AG08396 (cell line): ENCODE results near the gene ZNF280D.
"Not testable (repeated sequence)": the region's sequence is repeated elsewhere in the genome, so short reads cannot be mapped to it uniquely, and the experiment has no call there.

Experiments used
- DNase-seq: peaks from one replicate; pipeline ENCODE4 v3.0.0; 2012; ENCODE audit warnings: low spot score, mixed read lengths

Gene ZNF280D

GRCh38 chr15:56733136-56734012 is at the start of gene ZNF280D:
Gene ZNF280D, minus strand, starts transcription at chr15:56733509. Its CDS starts 26,400 bp downstream, at chr15:56707109.
- DNase-seq = peak; percentile 91

- DNase-seq = no peak
Observed at GRCh38 chr15:56782306-56782705, 49.0 kb upstream of the ZNF280D start.

- no peak for DNase-seq
Observed at GRCh38 chr15:56781666-56782065, 48.4 kb upstream of the ZNF280D start.

- DNase-seq = not testable (repeated sequence)
Observed at GRCh38 chr15:56780102-56780725, 46.9 kb upstream of the ZNF280D start.

- not testable (repeated sequence) for DNase-seq
Observed at GRCh38 chr15:56779449-56779848, 46.1 kb upstream of the ZNF280D start.

- no peak for DNase-seq
Observed at GRCh38 chr15:56778761-56779160, 45.5 kb upstream of the ZNF280D start.

- no peak for DNase-seq
Observed at GRCh38 chr15:56776839-56777238, 43.5 kb upstream of the ZNF280D start.

- DNase-seq = no peak
Observed at GRCh38 chr15:56775641-56776040, 42.3 kb upstream of the ZNF280D start.

- no peak for DNase-seq
Observed at GRCh38 chr15:56774356-56774755, 41.0 kb upstream of the ZNF280D start.

GRCh38 chr15:56772868-56773639 is 39.7 kb upstream of the ZNF280D start:
- peak; percentile 26 for DNase-seq

- no peak for DNase-seq
Observed at GRCh38 chr15:56770173-56770572, 36.9 kb upstream of the ZNF280D start.

- DNase-seq = no peak
Observed at GRCh38 chr15:56767315-56767714, 34.0 kb upstream of the ZNF280D start.

GRCh38 chr15:56765251-56765650 is 31.9 kb upstream of the ZNF280D start:
- peak; percentile 30 for DNase-seq

- no peak for DNase-seq
Observed at GRCh38 chr15:56763141-56763895, 30.0 kb upstream of the ZNF280D start.

- no peak for DNase-seq
Observed at GRCh38 chr15:56760186-56760585, 26.9 kb upstream of the ZNF280D start.

- peak; percentile 65 for DNase-seq
Observed at GRCh38 chr15:56759450-56759845, 26.1 kb upstream of the ZNF280D start.

GRCh38 chr15:56758770-56759449 is 25.6 kb upstream of the ZNF280D start:
- DNase-seq = peak; percentile 51

GRCh38 chr15:56757875-56758274 is 24.6 kb upstream of the ZNF280D start:
- no peak for DNase-seq

GRCh38 chr15:56754772-56755370 is 21.6 kb upstream of the ZNF280D start:
- no peak for DNase-seq

GRCh38 chr15:56752986-56753385 is 19.7 kb upstream of the ZNF280D start:
- DNase-seq = no peak

GRCh38 chr15:56749982-56750381 is 16.7 kb upstream of the ZNF280D start:
- DNase-seq = no peak
